Heart left ventricle (tissue), 13 donors: ENCODE measurements around the gene AFF4.

Source experiments
- POLR2A ChIP-seq, 2 donors: fragments of 450-650 bp; IDR thresholded peaks; one replicate each; pipeline ENCODE4 v1.6.1; 2017; ENCODE audit warnings: antibody characterized with exemption in 2 of 2, mild to moderate bottlenecking in 2 of 2, moderate library complexity in 2 of 2
- TF ChIP-seq, protein P1 (sequence below), 12 donors: fragments of 200-600 bp; sonication (generic) in 4 of 12; IDR thresholded peaks; one replicate each; pipeline versions ENCODE4 v1.5.0 to v1.8.0; 2018 to 2022; ENCODE audit warnings: antibody characterized with exemption in 12 of 12, mild to moderate bottlenecking in 5 of 12
- donor health status: ischemic (EF 13 %, LVEDD 7.1; RV severe dilation, severe dysfunction).
- donor health status: DM: no; HTN: yes; CAD: no.
- donor health status: DM: no; HTN: no; CAD: no.
- donor health status: ischemic (EF 25% LVEDD 6.9; RV normal size, moderate dysfunction).
- donor health status: ischemic (EF 25% LVEDD 5.7; RV mildly dilated, moderate dysfunction).
- donor health status: ischemic (EF 35%, LVEDD 5.7; RV mildly dilated, moderate dysfunction).
- donor health status: nonischemic (EF 11% LVEDD 7.7; RV severe dilation, severe dysfunction).
- donor health status: DM: yes; HTN: yes; CAD: no.
- donor health status: PGD.
- donor health status: ischemic (EF 29% LVEDD 5.4; RV normal size, mild dysfunction).
- donor health status: nonischemic (EF 23%, LVEDD 6.1; RV moderate dilation, normal function).

DNA sequence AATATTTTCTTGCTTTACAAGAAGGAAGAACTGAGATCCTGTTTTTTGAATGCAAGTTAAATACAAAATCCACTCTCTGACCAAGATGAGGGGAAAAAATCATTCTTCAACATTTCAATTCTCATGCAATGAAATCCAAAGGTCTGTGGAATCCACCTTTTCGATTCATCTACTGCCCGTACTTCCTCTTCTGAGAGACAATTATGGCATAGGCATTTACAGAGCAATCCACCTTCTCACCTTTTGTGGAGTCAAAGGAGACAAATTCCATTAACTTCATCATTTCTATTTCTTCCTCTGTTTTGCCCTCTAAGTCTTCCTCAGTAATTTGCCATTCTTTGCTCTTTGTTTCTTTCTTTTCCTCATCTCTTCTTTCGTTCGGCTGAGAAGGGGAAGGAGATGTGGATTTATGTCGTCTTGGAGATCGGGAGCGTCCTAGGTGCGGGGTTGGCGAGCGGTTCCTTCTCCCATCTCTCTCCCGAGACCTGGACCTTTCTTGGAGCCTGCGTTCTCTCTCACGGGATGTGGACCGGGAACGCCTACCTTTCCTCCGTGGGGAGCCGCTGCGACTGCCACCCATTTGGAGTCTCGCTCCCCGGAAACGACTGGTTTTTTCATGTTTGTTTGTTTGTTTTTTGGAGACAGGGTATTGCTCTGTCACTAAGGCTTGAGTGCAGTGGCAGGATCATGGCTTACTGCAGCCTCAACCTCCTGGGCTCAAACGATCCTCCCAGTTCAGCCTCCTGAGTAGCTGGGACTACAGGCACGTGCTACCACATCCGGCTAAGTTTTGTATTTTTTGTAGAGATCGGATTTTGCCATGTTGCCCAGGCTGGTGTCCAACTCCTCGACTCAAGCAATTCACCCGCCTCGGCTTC is 24.3 kb upstream of the AFF4 start:
- TF ChIP-seq, protein P1, sequence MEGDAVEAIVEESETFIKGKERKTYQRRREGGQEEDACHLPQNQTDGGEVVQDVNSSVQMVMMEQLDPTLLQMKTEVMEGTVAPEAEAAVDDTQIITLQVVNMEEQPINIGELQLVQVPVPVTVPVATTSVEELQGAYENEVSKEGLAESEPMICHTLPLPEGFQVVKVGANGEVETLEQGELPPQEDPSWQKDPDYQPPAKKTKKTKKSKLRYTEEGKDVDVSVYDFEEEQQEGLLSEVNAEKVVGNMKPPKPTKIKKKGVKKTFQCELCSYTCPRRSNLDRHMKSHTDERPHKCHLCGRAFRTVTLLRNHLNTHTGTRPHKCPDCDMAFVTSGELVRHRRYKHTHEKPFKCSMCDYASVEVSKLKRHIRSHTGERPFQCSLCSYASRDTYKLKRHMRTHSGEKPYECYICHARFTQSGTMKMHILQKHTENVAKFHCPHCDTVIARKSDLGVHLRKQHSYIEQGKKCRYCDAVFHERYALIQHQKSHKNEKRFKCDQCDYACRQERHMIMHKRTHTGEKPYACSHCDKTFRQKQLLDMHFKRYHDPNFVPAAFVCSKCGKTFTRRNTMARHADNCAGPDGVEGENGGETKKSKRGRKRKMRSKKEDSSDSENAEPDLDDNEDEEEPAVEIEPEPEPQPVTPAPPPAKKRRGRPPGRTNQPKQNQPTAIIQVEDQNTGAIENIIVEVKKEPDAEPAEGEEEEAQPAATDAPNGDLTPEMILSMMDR (IDR thresholded peaks at IDR 0.05), result no peak
- no peak for TF ChIP-seq POLR2A (IDR thresholded peaks at IDR 0.05)
